ENCODE results near the gene EFNB1. TPM values are rescaled to one million over a fixed set of nuclear protein-coding genes. Genes with fewer than 3 reads are reported as not detected.

Gene EFNB1
- total and polyA plus RNA-seq, 2 experiments from 2014 or later = 1.3 to 2.7 TPM

GRCh38 chrX:68889249-68889648 lies 60.4 kb downstream of the EFNB1 start (continued):
- TF ChIP-seq REST (IDR thresholded peaks at IDR 0.05; ENCODE audit: unreplicated experiment) = no peak
- TF ChIP-seq, protein P1, sequence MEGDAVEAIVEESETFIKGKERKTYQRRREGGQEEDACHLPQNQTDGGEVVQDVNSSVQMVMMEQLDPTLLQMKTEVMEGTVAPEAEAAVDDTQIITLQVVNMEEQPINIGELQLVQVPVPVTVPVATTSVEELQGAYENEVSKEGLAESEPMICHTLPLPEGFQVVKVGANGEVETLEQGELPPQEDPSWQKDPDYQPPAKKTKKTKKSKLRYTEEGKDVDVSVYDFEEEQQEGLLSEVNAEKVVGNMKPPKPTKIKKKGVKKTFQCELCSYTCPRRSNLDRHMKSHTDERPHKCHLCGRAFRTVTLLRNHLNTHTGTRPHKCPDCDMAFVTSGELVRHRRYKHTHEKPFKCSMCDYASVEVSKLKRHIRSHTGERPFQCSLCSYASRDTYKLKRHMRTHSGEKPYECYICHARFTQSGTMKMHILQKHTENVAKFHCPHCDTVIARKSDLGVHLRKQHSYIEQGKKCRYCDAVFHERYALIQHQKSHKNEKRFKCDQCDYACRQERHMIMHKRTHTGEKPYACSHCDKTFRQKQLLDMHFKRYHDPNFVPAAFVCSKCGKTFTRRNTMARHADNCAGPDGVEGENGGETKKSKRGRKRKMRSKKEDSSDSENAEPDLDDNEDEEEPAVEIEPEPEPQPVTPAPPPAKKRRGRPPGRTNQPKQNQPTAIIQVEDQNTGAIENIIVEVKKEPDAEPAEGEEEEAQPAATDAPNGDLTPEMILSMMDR (conservative IDR thresholded peaks at IDR 0.05; ENCODE audit: low read depth in 2 of 2) = no peak
- no peak for TF ChIP-seq STAT1 (IDR thresholded peaks at IDR 0.05; ENCODE audit: unreplicated experiment)
- TF ChIP-seq ZNF114 (CRISPR knock-in tag; IDR thresholded peaks at IDR 0.05) = no peak

Other genes starting within 250 kb of the EFNB1 start
- 3.5 and 5.6 TPM in 2 replicates for gene STARD8, start 181.4 kb upstream of the EFNB1 start, total RNA-seq (2014; rRNA removed; shearing (Covaris generic))
- gene STARD8, start 181.4 kb upstream of the EFNB1 start, polyA plus RNA-seq (2016; fragmentation: Nextera tagmentation; extraction: Ambion mirVana) = 0.74 and 1.0 TPM in 2 replicates

Measured in GM23338 (cell line).